Smooth muscle cell of the pulmonary artery (primary cell): ENCODE data around the gene CACHD1. TPM values are rescaled to one million over a fixed set of nuclear protein-coding genes. Genes with fewer than 3 reads are reported as not detected.

Experiments
- total RNA-seq: library from RNA; depleted of rRNA; stranded (reverse); fragments of >200 nt; gene quantifications from 2 replicates; pipeline ENCODE4 v1.2.3, GENCODE V29; 2014

The CACHD1 gene
- 0.76 and 2.6 TPM in 2 replicates for total RNA-seq

GRCh38 chr1:64469977-64470664 lies at the start of gene CACHD1:
Gene CACHD1 (plus strand): TSS chr1:64470129. CDS start chr1:64470745, 616 bp downstream.

